Urinary bladder (tissue), 4 donors: ENCODE measurements around the gene TBC1D22A. TPM values are rescaled to one million over a fixed set of nuclear protein-coding genes. Genes with fewer than 3 reads are reported as not detected.

Experiments
- DNase-seq: peaks from one replicate; pipeline ENCODE4 v3.0.0-alpha.2; 2015; ENCODE audit errors: extremely low spot score
- H3K27ac ChIP-seq: one replicate; pipeline ENCODE4 v1.5.1; 2013; ENCODE audit warnings: low read depth, mild to moderate bottlenecking, moderate library complexity
- H3K36me3 ChIP-seq: one replicate; pipeline ENCODE4 v1.6.1; 2013; ENCODE audit warnings: mild to moderate bottlenecking, moderate library complexity; ENCODE audit not compliant: insufficient read depth
- H3K4me1 ChIP-seq: one replicate; pipeline ENCODE4 v1.6.1; 2013; ENCODE audit warnings: mild to moderate bottlenecking, moderate library complexity; ENCODE audit not compliant: insufficient read depth
- H3K4me3 ChIP-seq: one replicate; pipeline ENCODE4 v1.5.1; 2013; ENCODE audit warnings: low read depth, low read length
- whole genome bisulfite sequencing: extraction: QIAGEN DNeasy Blood & Tissue Kit; methylation state at CpG from one replicate; pipeline ENCODE4 v1.1.7; 2013; 5-methylcytosine and 5-hydroxymethylcytosine counted together
- polyA plus RNA-seq: library from polyadenylated mRNA; stranded (reverse); fragments of 200-250 nt; gene quantifications from one replicate; pipeline ENCODE4 v1.2.3, GENCODE V29; 2013
- total RNA-seq: library from RNA; depleted of rRNA; stranded (reverse); fragments of >200 nt; gene quantifications from one replicate; pipeline ENCODE4 v1.2.3, GENCODE V29; 2014
- donor health status: healthy with polysubstance abuse.
- donor health status: healthy.

The TBC1D22A gene
- total and polyA plus RNA-seq, 2 donors, result 7.7 to 19.1 TPM

DNA sequence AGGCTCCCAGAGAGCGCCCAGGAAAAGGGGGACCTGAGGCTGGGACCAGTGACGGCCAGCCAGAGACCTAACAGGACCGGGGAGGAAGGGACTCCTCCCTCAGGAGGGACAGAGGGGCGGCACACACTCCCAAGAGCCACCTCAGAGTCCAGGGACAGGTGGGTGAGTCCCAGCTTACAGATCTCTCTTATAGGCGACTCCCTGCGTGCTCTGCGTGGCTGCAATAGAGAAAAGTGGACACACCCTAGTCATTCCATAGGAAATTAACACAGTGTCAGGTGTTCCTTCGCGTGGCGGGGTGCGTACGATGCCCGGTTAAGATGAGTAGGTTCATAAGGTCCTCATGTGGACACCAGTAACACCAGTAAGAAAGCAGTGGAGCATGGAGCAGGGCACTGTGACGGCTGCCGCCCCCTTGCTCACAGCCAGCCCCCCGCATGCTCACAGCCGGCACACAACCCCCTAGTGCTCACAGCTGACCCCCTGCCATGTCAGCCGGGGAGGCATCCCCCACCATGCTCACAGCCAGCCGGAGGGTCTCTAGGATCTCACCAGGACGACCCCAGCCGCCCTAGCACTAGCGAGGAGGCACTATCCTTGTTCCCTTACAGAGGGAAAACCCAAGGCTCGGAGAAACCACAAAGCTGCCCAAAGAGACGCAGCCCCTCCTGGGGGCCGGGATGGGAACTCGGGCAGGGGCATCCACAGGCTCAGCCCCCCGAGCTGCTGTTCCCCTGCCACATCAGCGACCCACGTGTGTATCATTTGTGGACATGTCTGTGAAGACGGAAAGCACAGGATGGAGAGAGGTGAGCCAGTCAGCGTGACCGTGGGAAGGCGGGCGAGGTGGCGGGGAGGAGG is 426.8 kb downstream of the TBC1D22A start:
- no peak overlapping the region for H3K4me3 ChIP-seq
- H3K36me3 ChIP-seq, result no peaks in the 10 kb centered on the region
- H3K27ac ChIP-seq, result no peak overlapping the region
- H3K4me1 ChIP-seq, result no peaks in the 10 kb centered on the region
- WGBS, result 92% methylated on average over 35 of the region's 35 CpGs
- DNase-seq, result no peak

DNA sequence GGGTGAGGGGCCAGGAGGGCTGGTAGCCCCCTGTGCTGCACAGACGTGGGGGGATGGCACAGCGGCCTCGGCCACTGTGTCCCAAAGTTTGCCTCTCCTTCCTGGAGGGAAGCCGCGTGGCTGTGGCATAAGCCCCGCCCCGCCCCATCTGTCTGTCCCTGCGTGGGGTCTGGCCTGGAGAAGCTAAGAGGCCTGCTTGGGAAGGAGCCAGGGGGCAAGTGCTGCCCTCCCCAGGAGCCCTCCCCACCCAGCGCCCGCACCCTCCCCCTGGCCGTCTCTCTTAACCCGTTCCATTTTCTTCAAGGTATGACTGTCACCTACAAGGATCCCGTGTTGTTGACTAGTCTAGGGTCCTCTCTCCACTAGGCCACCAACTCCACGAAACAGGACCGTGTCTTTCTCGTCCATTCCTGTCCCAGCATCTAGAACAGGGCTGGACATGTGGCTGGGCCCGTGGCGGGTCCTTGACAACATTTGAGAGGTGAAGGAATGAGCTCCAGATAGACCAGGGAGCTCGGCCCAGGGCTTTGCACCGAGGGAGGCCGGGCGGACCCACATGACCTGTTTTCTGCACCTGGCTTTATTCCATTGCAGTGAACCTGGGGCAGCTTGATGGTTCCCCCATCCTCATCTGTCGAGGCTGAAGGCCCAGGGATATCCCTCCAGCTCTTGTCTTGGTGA is 428.0 kb downstream of the TBC1D22A start:
- WGBS, result 90% methylated on average over 23 of the region's 23 CpGs
- H3K27ac ChIP-seq, result no peak overlapping the region
- no peaks in the 10 kb centered on the region for H3K4me1 ChIP-seq
- no peaks in the 10 kb centered on the region for H3K36me3 ChIP-seq
- H3K4me3 ChIP-seq, result no peak overlapping the region
- DNase-seq, result no peak

DNA sequence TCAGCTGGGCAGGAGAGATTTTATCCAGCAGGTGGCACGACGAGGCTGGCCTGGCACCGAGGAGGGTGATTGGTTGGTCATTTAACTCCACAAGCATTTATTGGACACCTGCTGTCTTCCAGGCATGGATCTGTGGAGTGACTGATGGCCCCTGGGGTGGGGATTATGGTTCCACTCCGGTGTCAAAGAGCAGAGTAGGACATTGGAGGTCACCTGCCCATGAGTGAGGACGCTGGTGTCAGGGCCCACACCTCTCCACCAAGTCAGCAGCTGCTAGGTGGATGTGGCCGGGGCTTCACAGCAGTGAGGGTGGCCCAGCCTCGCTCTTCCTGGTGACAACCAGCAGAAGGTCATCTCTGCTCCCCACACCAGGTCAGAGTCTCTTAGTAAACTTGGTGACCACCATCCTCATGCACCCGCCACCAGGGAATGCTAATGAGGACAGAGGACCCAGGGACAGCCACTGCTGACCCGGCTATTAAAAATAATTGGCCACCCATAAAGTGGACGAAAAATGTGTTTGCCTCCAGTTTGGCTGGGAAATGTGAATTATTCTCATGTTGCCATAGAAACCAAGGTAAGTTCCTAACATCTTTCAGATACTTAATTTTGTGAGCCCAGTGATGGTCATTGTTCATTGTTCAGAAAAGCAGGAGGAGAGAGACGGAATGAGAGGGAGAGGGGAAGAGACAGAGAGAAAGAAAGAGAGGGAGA is 428.7 kb downstream of the TBC1D22A start:
- 84% methylated on average over 11 of the region's 11 CpGs for WGBS
- H3K27ac ChIP-seq, result no peak overlapping the region
- DNase-seq, result no peak
- H3K36me3 ChIP-seq, result no peaks in the 10 kb centered on the region
- H3K4me1 ChIP-seq, result no peaks in the 10 kb centered on the region
- no peak overlapping the region for H3K4me3 ChIP-seq

DNA sequence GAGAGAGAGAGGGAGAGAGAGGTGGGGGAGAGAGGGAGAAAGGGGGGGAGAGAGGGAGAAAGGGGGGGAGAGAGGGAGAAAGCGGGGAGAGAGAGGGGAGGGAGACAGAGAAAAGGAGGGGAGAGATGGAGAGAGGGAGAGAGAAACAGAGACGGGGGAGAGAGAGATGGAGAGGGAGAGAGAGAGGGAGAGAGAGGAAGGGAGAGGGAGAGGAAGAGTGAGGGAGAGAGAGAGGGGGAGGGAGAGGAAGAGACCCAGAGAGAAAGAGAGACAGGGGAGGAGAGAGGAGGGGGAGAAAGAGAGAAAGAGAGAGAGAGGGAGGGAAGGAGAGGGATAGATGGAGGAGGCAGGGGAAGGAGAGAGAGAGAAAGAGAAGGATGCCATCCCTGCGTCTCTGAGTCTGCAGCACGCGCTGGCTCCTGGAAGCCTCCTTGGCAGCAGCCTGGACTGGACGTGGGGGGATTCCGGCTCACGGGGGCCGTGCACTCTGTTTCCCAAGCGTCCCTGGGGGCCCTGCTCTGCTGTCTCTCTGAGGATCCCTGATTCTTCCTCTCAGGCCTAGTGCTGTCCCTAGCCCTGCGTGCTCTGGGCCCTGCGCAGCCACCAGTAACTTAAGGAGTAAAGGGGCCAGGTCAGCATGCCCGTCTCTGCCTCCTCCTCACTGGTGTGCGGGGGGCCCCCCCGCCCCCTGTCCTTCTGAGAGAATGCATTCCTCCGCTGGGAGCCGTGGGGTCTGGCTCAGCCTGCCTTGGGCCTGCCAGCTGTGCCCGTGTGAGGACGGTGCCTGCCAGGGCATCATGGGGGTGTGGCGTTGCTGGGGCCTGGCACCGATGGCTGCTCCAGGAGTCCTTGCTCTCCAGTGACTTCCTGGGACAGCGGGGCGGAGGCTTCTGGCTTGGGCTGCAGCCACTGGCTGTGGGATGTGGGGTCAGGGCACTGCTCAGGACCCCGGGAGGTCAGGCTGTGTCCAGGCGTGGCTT is 429.5 kb downstream of the TBC1D22A start:
- no peaks in the 10 kb centered on the region for H3K36me3 ChIP-seq
- WGBS, result 61% methylated on average over 25 of the region's 25 CpGs
- DNase-seq, result no peak
- no peaks in the 10 kb centered on the region for H3K4me1 ChIP-seq
- H3K4me3 ChIP-seq, result no peak overlapping the region
- no peak overlapping the region for H3K27ac ChIP-seq

DNA sequence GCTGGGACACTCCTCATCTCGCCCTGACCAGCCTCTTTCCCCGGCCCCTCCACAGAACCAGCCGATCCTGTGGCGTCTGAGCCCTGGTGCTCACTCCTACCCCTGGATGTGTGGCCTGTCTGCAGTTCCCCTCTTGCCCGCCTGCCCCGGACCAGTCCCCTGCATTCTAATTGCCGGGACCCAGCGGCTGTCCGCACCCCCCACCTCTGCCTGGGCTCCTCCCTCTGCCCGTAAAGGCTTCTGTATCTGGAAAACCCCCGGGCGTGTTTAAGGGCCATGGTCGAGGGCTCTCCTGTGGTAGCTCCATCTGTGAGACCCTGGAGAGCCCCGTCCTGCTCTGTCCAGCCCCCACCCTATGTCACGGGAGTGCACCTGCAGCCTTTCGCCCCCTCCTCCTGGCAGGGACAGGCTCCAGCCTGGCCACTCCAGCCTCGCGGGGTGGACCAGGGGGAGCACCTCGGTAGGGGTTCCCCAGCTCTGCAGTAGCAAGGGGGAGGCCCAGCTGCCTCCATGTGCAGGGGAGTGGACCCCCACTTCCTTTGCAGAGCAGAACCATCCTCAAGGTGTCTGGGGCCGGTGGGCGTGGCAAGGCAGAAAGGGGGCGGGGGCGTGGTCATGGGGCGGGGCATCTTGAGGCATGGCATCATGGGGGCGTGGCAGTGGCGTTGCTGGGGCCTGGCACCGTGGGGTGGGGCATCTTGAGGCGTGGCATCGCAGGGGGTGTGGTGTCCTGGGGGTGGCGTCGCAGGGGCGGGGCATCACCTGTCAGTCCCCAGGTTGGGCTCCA is 430.4 kb downstream of the TBC1D22A start:
- Histone ChIP-seq H3K4me1 (no peaks in the 10 kb centered on the region), H3K27ac (no peak overlapping the region), H3K4me3 (no peak overlapping the region), H3K36me3 (no peaks in the 10 kb centered on the region)
- WGBS, result 84% methylated on average over 32 of the region's 32 CpGs
- no peak for DNase-seq

DNA sequence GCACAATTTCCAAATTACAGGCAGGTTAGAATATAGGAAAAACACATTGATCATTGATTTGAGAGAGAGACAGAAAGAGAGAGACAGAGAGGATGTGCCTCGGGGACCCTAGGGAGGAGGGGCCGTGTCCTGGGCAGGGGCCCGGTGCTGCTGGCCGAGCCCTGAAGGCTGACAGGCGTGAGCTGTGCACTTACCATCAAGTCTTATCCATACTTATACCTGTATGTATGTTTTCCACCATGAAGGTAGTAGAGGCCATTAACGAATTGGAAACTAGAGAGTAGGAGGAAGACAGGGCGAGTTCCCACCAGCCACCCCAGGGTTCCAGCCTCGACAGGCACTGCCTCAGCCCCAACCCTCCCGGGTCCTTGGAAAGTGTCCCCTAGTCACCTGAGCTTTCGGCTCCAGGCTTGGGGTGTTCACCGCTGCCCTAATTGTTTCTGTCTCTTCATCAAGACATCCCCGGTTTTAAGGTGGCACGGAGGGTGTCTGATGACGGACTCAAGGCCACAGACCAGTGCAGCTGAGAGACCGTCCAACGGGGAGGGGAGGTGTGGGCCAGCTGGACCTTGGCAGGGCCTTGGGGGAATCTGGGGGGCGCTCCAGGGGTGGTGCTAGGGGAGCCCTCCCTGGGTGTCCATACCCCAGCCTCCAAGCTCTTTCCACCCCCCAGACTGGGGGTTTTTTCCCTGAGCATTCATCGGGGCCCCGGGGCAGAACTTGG is 431.3 kb downstream of the TBC1D22A start:
- 93% methylated on average over 19 of the region's 19 CpGs for WGBS
- Histone ChIP-seq H3K4me1 (no peaks in the 10 kb centered on the region), H3K36me3 (no peaks in the 10 kb centered on the region), H3K4me3 (no peak overlapping the region), H3K27ac (no peak overlapping the region)
- DNase-seq, result no peak

DNA sequence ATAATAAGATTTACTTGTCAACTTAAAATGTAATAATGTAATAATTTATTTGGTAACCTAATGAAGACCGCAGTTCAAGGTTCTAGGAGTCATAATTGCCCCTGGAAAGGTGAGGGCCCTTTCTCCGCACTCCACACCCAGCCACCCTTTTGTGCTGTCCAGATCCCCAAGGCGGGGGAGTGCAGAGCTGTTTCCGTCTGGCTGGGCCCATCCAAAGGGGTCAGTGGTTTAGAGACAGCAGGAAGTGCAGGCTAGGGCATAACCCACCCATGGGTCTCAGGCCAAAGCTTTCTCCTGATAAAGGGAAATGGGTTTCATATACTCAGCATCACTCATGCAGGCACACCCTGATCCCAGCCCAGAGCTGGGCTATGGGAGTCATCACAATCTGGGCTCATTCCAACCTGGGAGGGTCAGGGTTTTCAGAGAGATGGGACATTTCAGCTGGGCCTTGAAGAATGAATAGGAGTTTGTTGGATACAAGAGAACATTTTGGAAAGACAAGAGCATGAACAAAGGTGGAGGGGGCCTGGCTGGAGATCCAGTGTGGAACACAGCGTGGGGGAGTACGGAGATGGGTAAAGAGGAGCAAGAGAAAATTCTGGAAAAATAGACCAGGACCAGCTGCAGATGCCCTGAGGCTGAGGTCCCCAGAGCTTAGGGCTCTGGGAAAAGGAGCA is 432.2 kb downstream of the TBC1D22A start:
- Histone ChIP-seq H3K27ac (no peak overlapping the region), H3K4me3 (no peak overlapping the region), H3K4me1 (no peaks in the 10 kb centered on the region), H3K36me3 (no peaks in the 10 kb centered on the region)
- WGBS, result 93% methylated on average over 6 of the region's 6 CpGs
- no peak for DNase-seq

DNA sequence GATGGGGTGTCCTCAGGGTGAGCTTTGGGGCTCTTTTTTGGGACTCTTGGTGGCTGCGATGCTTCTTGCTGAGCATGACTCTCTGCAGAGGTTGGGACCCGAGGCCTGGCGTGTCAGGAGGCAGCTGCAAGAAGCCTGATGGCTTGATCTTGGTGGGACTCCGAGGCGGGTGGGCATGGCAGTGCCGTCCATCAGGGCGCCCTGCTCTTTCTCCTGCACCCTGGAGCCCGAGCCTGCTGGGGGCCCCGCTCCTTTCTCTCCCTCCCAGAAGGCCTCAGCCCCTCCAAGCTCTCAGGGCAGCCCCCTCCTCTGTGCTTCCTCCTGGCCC is 432.7 kb downstream of the TBC1D22A start:
- Histone ChIP-seq H3K4me3 (no peak overlapping the region), H3K4me1 (no peaks in the 10 kb centered on the region), H3K27ac (no peak overlapping the region), H3K36me3 (no peaks in the 10 kb centered on the region)
- 88% methylated on average over 9 of the region's 9 CpGs for WGBS
- no peak for DNase-seq

DNA sequence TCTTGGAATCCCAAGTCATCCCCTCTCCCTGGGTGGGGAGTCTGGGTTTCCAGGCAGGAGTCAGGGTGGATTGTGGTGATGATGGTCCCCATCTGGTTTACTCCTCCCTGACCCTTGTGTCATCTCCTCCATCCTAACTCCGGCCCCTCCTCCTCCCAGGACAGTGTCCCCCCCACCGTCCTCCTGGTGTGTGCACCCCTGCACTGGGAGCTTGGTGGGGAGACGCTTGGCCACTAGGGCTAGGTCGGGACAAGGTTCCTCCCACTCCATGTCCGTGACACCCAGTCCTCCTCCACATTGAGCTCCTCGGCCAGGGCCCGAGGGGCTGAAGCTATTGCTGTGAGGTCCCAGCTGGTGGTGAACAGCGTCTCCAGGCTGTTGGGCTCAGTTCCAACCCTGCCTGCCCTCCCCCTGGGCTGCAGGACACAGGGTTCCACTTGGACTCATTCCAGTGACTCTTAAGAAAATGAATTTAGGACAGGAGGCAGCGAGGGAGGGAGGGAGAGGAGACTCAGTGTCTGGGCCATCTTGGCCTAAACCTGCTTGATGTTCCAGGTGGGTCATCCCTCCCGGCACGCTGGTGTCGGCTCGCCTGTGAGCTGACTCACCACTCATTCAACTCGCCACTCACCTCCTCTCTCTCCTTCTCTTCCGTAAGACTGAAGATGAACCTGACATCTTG is 433.2 kb downstream of the TBC1D22A start:
- WGBS, result 50% methylated on average over 15 of the region's 15 CpGs
- Histone ChIP-seq H3K27ac (no peak overlapping the region), H3K36me3 (no peaks in the 10 kb centered on the region), H3K4me1 (no peaks in the 10 kb centered on the region), H3K4me3 (no peak overlapping the region)
- no peak for DNase-seq

DNA sequence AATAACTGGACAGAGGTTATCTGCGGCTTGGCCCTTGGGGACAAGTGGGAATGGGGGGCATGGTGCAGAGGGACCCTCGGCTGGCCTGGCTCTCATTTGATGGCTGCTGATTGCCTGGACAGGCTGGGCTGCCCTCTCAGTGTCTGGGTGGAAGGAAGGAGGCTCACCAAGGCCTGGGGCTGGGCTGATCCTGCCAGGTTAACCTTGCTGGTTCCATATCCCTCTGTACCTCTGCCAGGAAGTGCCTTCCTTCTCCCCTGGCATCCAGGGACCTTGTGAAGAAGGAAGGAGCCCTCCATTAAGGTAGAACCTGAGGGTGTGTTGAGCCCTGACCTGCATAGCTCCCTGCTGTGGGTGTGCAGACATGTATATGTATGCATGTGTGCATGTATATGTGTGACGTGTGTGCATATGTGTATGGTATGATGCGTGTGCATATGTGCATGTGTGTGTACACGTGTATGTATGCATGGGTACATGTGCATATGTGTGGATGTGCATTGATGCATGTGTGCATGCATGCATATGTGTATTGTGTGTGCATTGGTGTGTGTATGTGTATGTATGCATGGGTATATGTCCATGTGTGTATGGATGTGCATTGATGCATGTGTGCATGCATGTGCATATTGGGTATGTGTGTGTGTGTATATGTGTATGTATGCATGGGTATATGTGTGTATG is 433.9 kb downstream of the TBC1D22A start:
- 88% methylated on average over 5 of the region's 5 CpGs for WGBS
- no peaks in the 10 kb centered on the region for H3K4me1 ChIP-seq
- no peak for DNase-seq

More for the DNA sequence above, 433.9 kb downstream of the TBC1D22A start:
- Histone ChIP-seq H3K4me3 (no peak overlapping the region), H3K27ac (no peak overlapping the region), H3K36me3 (no peaks in the 10 kb centered on the region)
